Astrocyte of the spinal cord (primary cell): ENCODE measurements around the gene ATP1A3.
A peak's percentile ranks its signal among the peaks of the same experiment; 100 is the strongest.
"Not testable (repeated sequence)": the region's sequence is repeated elsewhere in the genome, so short reads cannot be mapped to it uniquely, and the experiment has no call there.

ENCODE experiments used
- DNase-seq: peaks from one replicate; pipeline ENCODE4 v3.0.0; 2011; ENCODE audit warnings: low read depth, low spot score
- H3K4me3 ChIP-seq: 2 replicates; pipeline ENCODE4 v1.5.1; 2011; ENCODE audit warnings: low read depth, mild to moderate bottlenecking, low read length, moderate library complexity
- CTCF ChIP-seq: IDR thresholded peaks from 2 replicates; pipeline ENCODE4 v1.5.1; 2012; ENCODE audit warnings: low read depth, mild to moderate bottlenecking, low read length, inconsistent platforms
- in situ Hi-C: cut with HindIII; loops from 2 replicates; pipeline ENCODE4 v1.10.0; 2017; ENCODE audit warnings: low sequenced_read_pairs

Gene ATP1A3

GRCh38 chr19:42034640-42035391 lies 40.8 kb upstream of the ATP1A3 start:
- peak; percentile 60 for DNase-seq
- peak; percentile 91 for TF ChIP-seq CTCF
- H3K4me3 ChIP-seq, in situ Hi-C loops: not testable (repeated sequence)

- no peak for TF ChIP-seq CTCF
- DNase-seq, result no peak
- in situ Hi-C loops, result no loop called here
- H3K4me3 ChIP-seq, result no peak overlapping the region
These were observed 39.4 kb upstream of the ATP1A3 start for GRCh38 chr19:42033413-42033812.

- DNase-seq, result no peak
- in situ Hi-C loops, result no loop called here
- H3K4me3 ChIP-seq, result no peak overlapping the region
- no peak for TF ChIP-seq CTCF
These were observed 38.4 kb upstream of the ATP1A3 start for GRCh38 chr19:42032431-42032830.

- no peak for DNase-seq
- in situ Hi-C loops, result no loop called here
- TF ChIP-seq CTCF, result no peak
- H3K4me3 ChIP-seq, result no peak overlapping the region
These were observed 36.8 kb upstream of the ATP1A3 start for GRCh38 chr19:42030645-42031440.

- DNase-seq, result no peak
- TF ChIP-seq CTCF, result peak; percentile 55
- in situ Hi-C loops, result no loop called here
- no peak overlapping the region for H3K4me3 ChIP-seq
These were observed 34.5 kb upstream of the ATP1A3 start for GRCh38 chr19:42028304-42029216.

GRCh38 chr19:42024622-42025111 lies 30.6 kb upstream of the ATP1A3 start:
- in situ Hi-C loops, result no loop called here
- no peak for DNase-seq
- no peak for TF ChIP-seq CTCF
- no peak overlapping the region for H3K4me3 ChIP-seq
